ENCODE results near the gene CYFIP1.
A peak's percentile ranks its signal among the peaks of the same experiment; 100 is the strongest.

Gene CYFIP1

DNA sequence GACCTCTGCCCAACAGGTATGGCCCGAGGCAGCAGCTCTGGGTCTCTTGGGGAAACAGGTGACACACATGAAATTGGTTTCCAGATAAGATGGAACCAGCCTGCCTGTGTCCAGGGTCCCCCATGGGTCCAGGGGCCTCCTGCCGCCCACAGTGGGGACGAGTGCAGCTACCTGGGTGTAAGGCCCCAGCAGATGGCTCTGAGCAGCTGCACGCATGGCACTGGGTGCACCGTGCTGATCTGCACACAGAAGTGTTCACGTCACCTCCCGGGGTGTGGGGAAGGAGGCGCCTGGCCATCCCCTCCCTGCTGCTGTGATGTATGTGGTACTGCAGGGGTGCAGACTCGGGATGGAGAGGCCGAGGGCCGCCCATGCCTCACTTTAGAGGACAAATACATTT lies 78.1 kb downstream of the CYFIP1 start:
- ChIA-PET POLR2A (no interaction called here), CTCF (interaction anchor here (0.7 kb wide), 1 partner anchor 13 kb away, joined by 3 read pairs; no protein-coding TSS in a partner anchor)
- H3K9me3 ChIP-seq (ENCODE audit: control insufficient read depth, insufficient read depth, low read depth, low read length): no peaks in the 10 kb centered on the region
- H3K36me3 ChIP-seq (ENCODE audit: control insufficient read depth in 2 of 2, insufficient read depth in 1 of 2, low read length in 2 of 2): peaks cover 0 to 41% of the 10 kb centered on the region in 2 experiments; a peak in 2 of 3 replicates
- H3K4me1 ChIP-seq (ENCODE audit: control insufficient read depth, insufficient read depth, low read length): no peaks in the 10 kb centered on the region
- H3K27ac ChIP-seq (ENCODE audit: extremely low read depth, low read depth, low read length): no peak overlapping the region
- H3K4me3 ChIP-seq (ENCODE audit: low read depth, low read length): no peak overlapping the region
- TF ChIP-seq OVOL3 (tag by site-specific recombination; IDR thresholded peaks at IDR 0.05) (no peak), SP2 (tag by site-specific recombination; IDR thresholded peaks at IDR 0.05) (no peak), ZNF324 (tag by site-specific recombination; IDR thresholded peaks at IDR 0.05) (no peak), ZNF223 (tag by site-specific recombination; IDR thresholded peaks at IDR 0.05) (no peak), ZNF157 (tag by site-specific recombination; IDR thresholded peaks at IDR 0.05) (no peak), BCL11A (tag by site-specific recombination; IDR thresholded peaks at IDR 0.05; ENCODE audit: low read depth) (no peak)
- TF ChIP-seq, protein P1, sequence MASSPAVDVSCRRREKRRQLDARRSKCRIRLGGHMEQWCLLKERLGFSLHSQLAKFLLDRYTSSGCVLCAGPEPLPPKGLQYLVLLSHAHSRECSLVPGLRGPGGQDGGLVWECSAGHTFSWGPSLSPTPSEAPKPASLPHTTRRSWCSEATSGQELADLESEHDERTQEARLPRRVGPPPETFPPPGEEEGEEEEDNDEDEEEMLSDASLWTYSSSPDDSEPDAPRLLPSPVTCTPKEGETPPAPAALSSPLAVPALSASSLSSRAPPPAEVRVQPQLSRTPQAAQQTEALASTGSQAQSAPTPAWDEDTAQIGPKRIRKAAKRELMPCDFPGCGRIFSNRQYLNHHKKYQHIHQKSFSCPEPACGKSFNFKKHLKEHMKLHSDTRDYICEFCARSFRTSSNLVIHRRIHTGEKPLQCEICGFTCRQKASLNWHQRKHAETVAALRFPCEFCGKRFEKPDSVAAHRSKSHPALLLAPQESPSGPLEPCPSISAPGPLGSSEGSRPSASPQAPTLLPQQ (tag by site-specific recombination; IDR thresholded peaks at IDR 0.05): no peak
- TF ChIP-seq, protein P2, sequence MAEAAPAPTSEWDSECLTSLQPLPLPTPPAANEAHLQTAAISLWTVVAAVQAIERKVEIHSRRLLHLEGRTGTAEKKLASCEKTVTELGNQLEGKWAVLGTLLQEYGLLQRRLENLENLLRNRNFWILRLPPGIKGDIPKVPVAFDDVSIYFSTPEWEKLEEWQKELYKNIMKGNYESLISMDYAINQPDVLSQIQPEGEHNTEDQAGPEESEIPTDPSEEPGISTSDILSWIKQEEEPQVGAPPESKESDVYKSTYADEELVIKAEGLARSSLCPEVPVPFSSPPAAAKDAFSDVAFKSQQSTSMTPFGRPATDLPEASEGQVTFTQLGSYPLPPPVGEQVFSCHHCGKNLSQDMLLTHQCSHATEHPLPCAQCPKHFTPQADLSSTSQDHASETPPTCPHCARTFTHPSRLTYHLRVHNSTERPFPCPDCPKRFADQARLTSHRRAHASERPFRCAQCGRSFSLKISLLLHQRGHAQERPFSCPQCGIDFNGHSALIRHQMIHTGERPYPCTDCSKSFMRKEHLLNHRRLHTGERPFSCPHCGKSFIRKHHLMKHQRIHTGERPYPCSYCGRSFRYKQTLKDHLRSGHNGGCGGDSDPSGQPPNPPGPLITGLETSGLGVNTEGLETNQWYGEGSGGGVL (tag by site-specific recombination; IDR thresholded peaks at IDR 0.05): no peak

DNA sequence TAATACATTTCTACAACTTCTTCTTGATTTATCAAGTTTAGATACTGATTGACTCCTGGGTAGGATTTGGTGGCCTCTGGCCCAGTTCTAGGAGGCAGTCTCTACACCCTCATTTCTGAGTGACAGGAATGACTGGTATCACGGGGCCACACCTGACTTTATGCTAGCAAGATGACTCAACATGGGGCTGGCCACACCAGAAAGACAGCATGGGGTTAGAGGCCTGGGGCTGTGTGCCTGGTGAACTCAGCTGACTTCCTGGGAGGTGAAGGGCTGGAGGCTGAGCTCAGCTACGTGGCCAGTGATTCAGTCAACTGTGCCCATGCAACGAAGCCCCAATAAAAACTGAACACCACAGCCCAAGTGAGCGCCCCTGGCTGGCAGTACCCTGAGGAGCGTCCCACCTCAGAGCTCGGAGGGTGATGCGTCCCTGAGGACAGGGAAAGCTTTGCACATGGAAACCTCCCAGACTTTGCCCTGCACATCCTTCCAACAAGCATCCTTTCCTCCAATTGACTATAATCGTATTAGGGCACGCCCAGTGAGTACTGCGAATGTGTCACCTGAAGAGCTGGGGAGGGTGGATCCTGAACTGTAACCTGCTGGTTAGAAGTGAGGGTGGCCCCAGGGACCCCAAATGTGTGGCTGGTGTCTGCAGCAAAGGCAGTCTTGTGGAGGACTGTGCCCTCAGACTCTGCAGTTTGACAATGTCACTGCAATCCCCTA lies 84.5 kb downstream of the CYFIP1 start:
- TF ChIP-seq GLIS1 (tag by site-specific recombination; IDR thresholded peaks at IDR 0.05): peak; percentile 85
- TF ChIP-seq, protein P3, sequence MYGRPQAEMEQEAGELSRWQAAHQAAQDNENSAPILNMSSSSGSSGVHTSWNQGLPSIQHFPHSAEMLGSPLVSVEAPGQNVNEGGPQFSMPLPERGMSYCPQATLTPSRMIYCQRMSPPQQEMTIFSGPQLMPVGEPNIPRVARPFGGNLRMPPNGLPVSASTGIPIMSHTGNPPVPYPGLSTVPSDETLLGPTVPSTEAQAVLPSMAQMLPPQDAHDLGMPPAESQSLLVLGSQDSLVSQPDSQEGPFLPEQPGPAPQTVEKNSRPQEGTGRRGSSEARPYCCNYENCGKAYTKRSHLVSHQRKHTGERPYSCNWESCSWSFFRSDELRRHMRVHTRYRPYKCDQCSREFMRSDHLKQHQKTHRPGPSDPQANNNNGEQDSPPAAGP (tag by site-specific recombination; IDR thresholded peaks at IDR 0.05): 0 out of 2 replicates have a peak, but pooled peaks have one; percentile 21
- no peak for TF ChIP-seq ZNF2 (tag by site-specific recombination; IDR thresholded peaks at IDR 0.05)
- peak; percentile 75 for TF ChIP-seq ZIC2 (tag by site-specific recombination; IDR thresholded peaks at IDR 0.05)
- H3K4me3 ChIP-seq (ENCODE audit: low read depth, low read length): no peak overlapping the region
- peaks cover 0 to 28% of the 10 kb centered on the region in 2 experiments; a peak in 2 of 3 replicates for H3K36me3 ChIP-seq (ENCODE audit: control insufficient read depth in 2 of 2, insufficient read depth in 1 of 2, low read length in 2 of 2)
- no peaks in the 10 kb centered on the region for H3K9me3 ChIP-seq (ENCODE audit: control insufficient read depth, insufficient read depth, low read depth, low read length)
- H3K4me1 ChIP-seq (ENCODE audit: control insufficient read depth, insufficient read depth, low read length): no peaks in the 10 kb centered on the region
- H3K27ac ChIP-seq (ENCODE audit: extremely low read depth, low read depth, low read length): no peak overlapping the region
- POLR2A ChIA-PET: no interaction called here
- CTCF ChIA-PET: interaction anchor here (0.5 kb wide), 1 partner anchor 140 kb away, joined by 4 read pairs; no protein-coding TSS in a partner anchor

DNA sequence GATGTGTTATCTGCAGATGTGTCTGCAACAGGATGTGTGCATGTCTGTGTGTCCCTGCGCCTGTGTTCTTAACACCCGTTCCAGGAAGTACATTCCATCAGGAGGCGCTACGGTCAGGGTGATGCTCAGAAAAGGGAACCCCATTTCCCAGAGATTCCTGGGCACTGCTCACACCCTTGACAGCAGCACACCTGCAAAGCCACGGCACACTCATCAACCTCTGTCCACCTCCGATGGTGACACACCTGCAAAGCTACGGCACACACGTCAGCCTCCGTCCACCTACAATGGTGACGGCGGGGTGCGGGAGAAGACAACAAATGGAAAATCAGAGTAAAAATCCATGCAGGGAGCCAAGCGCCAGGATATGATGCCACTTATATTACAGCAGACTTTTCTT lies 86.3 kb downstream of the CYFIP1 start:
- H3K9me3 ChIP-seq (ENCODE audit: control insufficient read depth, insufficient read depth, low read depth, low read length): no peaks in the 10 kb centered on the region
- H3K27ac ChIP-seq (ENCODE audit: extremely low read depth, low read depth, low read length): no peak overlapping the region
- H3K4me1 ChIP-seq (ENCODE audit: control insufficient read depth, insufficient read depth, low read length): no peaks in the 10 kb centered on the region
- CTCF ChIA-PET: no interaction called here
- POLR2A ChIA-PET: no interaction called here
- H3K4me3 ChIP-seq (ENCODE audit: low read depth, low read length): no peak overlapping the region
- peaks cover 0 to 23% of the 10 kb centered on the region in 2 experiments; a peak in 2 of 3 replicates for H3K36me3 ChIP-seq (ENCODE audit: control insufficient read depth in 2 of 2, insufficient read depth in 1 of 2, low read length in 2 of 2)
- TF ChIP-seq ZBTB48 (tag by site-specific recombination; IDR thresholded peaks at IDR 0.05) (no peak), ZNF701 (tag by site-specific recombination; IDR thresholded peaks at IDR 0.05) (no peak), ZFP37 (tag by site-specific recombination; IDR thresholded peaks at IDR 0.05) (no peak), ZNF624 (tag by site-specific recombination; IDR thresholded peaks at IDR 0.05) (no peak), ZNF324 (tag by site-specific recombination; IDR thresholded peaks at IDR 0.05) (no peak), ZNF19 (tag by site-specific recombination; IDR thresholded peaks at IDR 0.05; ENCODE audit: low read depth) (no peak), ZNF16 (tag by site-specific recombination; IDR thresholded peaks at IDR 0.05; ENCODE audit: low read depth) (no peak), ZBTB7A (tag by site-specific recombination; IDR thresholded peaks at IDR 0.05; ENCODE audit: low read depth) (no peak), ZNF629 (tag by site-specific recombination; IDR thresholded peaks at IDR 0.05) (no peak), ZNF521 (tag by site-specific recombination; IDR thresholded peaks at IDR 0.05) (no peak)
- TF ChIP-seq, protein P2 (tag by site-specific recombination; IDR thresholded peaks at IDR 0.05): no peak
- TF ChIP-seq, protein P4, sequence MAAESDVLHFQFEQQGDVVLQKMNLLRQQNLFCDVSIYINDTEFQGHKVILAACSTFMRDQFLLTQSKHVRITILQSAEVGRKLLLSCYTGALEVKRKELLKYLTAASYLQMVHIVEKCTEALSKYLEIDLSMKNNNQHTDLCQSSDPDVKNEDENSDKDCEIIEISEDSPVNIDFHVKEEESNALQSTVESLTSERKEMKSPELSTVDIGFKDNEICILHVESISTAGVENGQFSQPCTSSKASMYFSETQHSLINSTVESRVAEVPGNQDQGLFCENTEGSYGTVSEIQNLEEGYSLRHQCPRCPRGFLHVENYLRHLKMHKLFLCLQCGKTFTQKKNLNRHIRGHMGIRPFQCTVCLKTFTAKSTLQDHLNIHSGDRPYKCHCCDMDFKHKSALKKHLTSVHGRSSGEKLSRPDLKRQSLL (tag by site-specific recombination; IDR thresholded peaks at IDR 0.05): no peak

All from HEK293 (cell line).